ENCODE measurements around the gene KAZN. TPM values are rescaled to one million over a fixed set of nuclear protein-coding genes. Genes with fewer than 3 reads are reported as not detected.

Gene KAZN
- total and polyA plus RNA-seq, 4 donors: 7.6 to 18.8 (median 11.2) TPM

DNA sequence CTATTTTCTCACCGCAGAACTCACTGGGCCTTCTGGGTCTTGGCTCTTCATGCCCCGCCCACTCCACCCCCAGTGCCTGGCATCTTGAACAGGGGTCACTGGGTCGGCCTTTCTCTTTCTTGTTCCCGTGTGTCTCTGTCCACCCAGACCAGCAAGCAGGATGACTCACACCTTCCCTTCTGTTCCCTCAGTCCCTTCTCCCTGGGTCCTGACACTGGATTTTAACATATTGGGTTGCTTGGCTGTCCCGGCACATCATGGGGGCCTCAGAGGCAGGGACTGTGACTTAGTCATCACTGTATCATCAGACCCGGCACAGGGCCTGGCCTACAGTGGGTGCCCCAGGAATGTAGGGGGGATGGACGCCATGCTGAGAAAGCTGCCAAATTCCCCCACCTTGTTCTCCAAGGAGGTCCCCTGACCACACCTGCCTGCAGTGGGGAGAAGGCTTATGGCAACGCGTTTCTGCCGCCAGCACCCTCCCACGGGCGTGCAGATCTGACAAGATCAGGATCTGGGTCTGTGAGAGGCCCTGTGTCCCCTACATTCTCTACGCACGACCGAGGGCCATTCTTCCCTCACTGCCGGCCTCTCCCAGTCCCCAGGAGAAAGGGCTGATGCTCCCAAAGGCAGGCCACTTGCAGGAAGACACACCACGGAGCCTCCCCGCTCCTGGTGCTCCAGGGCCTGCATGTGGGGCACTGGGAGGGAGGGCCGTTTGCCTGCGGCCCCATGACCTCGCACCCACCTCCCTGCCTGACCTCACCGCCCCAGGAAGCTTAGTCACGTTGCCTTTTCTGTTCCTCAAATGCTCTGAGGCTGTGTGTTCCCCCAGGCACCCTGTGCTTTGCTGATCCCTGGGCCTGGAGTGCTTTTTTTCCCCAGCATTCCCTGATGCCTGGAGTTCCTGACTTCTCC, 397.9 kb downstream of the KAZN start:
- ATAC-seq (ENCODE audit: insufficient read depth, low FRiP score) (no peak), DNase-seq (no peak)
- H3K9ac ChIP-seq (ENCODE audit: insufficient read depth in 1 of 2, low read length in 2 of 2): no peak overlapping the region
- no peaks in the 10 kb centered on the region for H3K36me3 ChIP-seq (ENCODE audit: control insufficient read depth in 4 of 4, insufficient read depth in 4 of 4, low read length in 4 of 4)
- peak overlapping the region in 1 of 2 donors; percentile 9 for H3K27ac ChIP-seq (ENCODE audit: low read depth in 1 of 2, low read length in 1 of 2)
- WGBS, 2 donors: 78 to 83% methylated on average over 23 of the region's 23 CpGs
- peaks cover 0 to 7% (median 0%) of the 10 kb centered on the region in 5 donors for H3K4me1 ChIP-seq (ENCODE audit: control insufficient read depth in 5 of 5, insufficient read depth in 5 of 5, low read length in 5 of 5)
- H3K9me3 ChIP-seq (ENCODE audit: control insufficient read depth in 4 of 4, insufficient read depth in 3 of 4, low read length in 3 of 4): no peaks in the 10 kb centered on the region
- H3K27me3 ChIP-seq (ENCODE audit: control insufficient read depth in 3 of 3, insufficient read depth in 3 of 3, low read length in 2 of 3): no peaks in the 10 kb centered on the region
- TF ChIP-seq, protein P1, sequence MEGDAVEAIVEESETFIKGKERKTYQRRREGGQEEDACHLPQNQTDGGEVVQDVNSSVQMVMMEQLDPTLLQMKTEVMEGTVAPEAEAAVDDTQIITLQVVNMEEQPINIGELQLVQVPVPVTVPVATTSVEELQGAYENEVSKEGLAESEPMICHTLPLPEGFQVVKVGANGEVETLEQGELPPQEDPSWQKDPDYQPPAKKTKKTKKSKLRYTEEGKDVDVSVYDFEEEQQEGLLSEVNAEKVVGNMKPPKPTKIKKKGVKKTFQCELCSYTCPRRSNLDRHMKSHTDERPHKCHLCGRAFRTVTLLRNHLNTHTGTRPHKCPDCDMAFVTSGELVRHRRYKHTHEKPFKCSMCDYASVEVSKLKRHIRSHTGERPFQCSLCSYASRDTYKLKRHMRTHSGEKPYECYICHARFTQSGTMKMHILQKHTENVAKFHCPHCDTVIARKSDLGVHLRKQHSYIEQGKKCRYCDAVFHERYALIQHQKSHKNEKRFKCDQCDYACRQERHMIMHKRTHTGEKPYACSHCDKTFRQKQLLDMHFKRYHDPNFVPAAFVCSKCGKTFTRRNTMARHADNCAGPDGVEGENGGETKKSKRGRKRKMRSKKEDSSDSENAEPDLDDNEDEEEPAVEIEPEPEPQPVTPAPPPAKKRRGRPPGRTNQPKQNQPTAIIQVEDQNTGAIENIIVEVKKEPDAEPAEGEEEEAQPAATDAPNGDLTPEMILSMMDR (IDR thresholded peaks at IDR 0.05; ENCODE audit: control extremely low read depth, extremely low read depth): no peak
- H3K4me3 ChIP-seq: no peak overlapping the region

DNA sequence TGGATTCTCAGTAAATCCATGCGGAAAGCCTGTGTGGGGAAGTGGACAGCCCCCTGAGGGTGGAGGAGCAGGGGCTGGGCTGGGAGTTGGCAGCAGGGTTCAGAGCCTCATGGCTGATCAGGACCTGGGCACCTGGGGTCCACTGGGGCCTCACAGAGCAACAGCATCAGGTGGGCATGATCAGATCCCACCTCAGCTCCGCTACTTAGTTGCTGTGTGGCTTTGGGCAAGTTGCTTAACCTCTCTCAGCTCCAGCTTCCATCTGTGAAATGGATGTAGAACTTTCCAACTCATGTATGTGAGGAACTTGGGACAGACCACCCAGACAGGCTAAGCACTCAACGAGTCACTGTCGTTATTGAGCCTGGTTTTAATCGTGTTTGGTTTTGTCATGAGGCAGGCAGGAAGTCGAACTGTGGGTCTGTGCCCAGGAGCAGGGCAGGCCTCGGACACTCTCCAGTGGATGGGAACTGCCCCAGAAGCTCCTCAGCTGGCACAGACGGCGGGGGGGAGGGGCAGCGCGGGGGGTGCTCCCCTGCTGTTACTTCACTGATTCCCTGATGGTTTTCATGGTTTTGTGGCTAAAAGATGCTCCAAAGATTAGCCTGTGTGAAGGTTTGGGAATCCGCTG, 399.3 kb downstream of the KAZN start:
- no peak overlapping the region for H3K9ac ChIP-seq (ENCODE audit: insufficient read depth in 1 of 2, low read length in 2 of 2)
- H3K27ac ChIP-seq (ENCODE audit: low read depth in 1 of 2, low read length in 1 of 2): no peak overlapping the region
- no peaks in the 10 kb centered on the region for H3K27me3 ChIP-seq (ENCODE audit: control insufficient read depth in 3 of 3, insufficient read depth in 3 of 3, low read length in 2 of 3)
- no peaks in the 10 kb centered on the region for H3K36me3 ChIP-seq (ENCODE audit: control insufficient read depth in 4 of 4, insufficient read depth in 4 of 4, low read length in 4 of 4)
- no peaks in the 10 kb centered on the region for H3K9me3 ChIP-seq (ENCODE audit: control insufficient read depth in 4 of 4, insufficient read depth in 3 of 4, low read length in 3 of 4)
- WGBS, 2 donors: 74 to 76% methylated on average over 12 of the region's 12 CpGs
- no peak for ATAC-seq (ENCODE audit: insufficient read depth, low FRiP score)
- TF ChIP-seq, protein P1 (IDR thresholded peaks at IDR 0.05; ENCODE audit: control extremely low read depth, extremely low read depth): no peak
- H3K4me3 ChIP-seq: no peak overlapping the region
- DNase-seq: no peak
- H3K4me1 ChIP-seq (ENCODE audit: control insufficient read depth in 5 of 5, insufficient read depth in 5 of 5, low read length in 5 of 5): peaks cover 0 to 10% (median 0%) of the 10 kb centered on the region in 5 donors

DNA sequence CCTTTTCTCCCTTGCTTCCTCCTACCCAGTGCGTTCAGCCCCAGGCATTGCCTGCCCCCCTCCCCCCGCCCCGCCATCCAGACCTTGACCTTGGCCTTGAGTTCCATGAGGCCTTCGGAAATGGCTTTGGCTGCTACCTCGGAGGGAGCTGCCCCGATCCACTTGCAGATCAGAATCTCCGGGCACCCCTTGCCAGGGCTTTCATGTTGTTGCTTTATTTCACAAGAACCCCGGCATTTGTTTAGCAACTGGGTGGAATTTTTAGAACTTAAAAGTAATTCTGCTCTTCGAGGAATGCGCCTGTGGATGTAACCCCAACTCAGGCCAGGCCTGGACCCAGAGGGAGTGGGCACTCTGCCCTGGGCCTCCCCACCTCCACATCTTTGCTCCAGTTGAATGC, 401.0 kb downstream of the KAZN start:
- no peak overlapping the region for H3K4me3 ChIP-seq
- H3K9me3 ChIP-seq (ENCODE audit: control insufficient read depth in 4 of 4, insufficient read depth in 3 of 4, low read length in 3 of 4): no peaks in the 10 kb centered on the region
- peaks cover 0 to 12% (median 0%) of the 10 kb centered on the region in 5 donors for H3K4me1 ChIP-seq (ENCODE audit: control insufficient read depth in 5 of 5, insufficient read depth in 5 of 5, low read length in 5 of 5)
- ATAC-seq (ENCODE audit: insufficient read depth, low FRiP score): no peak
- H3K27ac ChIP-seq (ENCODE audit: low read depth in 1 of 2, low read length in 1 of 2): peak overlapping the region in 1 of 2 donors; percentile 45
- no peak overlapping the region for H3K9ac ChIP-seq (ENCODE audit: insufficient read depth in 1 of 2, low read length in 2 of 2)
- 65 to 87% methylated on average over 10 of the region's 10 CpGs for WGBS, 2 donors
- no peak for DNase-seq
- TF ChIP-seq, protein P1 (IDR thresholded peaks at IDR 0.05; ENCODE audit: control extremely low read depth, extremely low read depth): no peak
- no peaks in the 10 kb centered on the region for H3K36me3 ChIP-seq (ENCODE audit: control insufficient read depth in 4 of 4, insufficient read depth in 4 of 4, low read length in 4 of 4)
- H3K27me3 ChIP-seq (ENCODE audit: control insufficient read depth in 3 of 3, insufficient read depth in 3 of 3, low read length in 2 of 3): no peaks in the 10 kb centered on the region

Data from lung (tissue), 12 donors.